A549 (cell line): ENCODE data around the gene SNAI3. TPM values are rescaled to one million over a fixed set of nuclear protein-coding genes. Genes with fewer than 3 reads are reported as not detected.

Experiments used
- ATAC-seq, 2 experiments: fragments of 200-7000 bp in 1 of 2; fragments of >200 bp in 1 of 2; cut with Nextera tagmentation in 1 of 2; cut with Tn5 transposase in 1 of 2; 3 replicates each; pipeline versions ENCODE4 v1.8.0 to v1.9.1; 2018 to 2020; ENCODE audit warnings: mild to moderate bottlenecking in 1 of 2, moderate library complexity in 1 of 2
- CTCF ChIA-PET: fragments of 300-600 bp; sonication (Branson Sonifier 250); formaldehyde crosslinking; extraction: SDS; loops from one replicate; lab custom pipeline; 2021; ENCODE audit warnings: antibody characterized with exemption, inconsistent platforms; lab: Yijun Ruan, JAX
- POLR2A ChIA-PET: fragments of 350-600 bp; formaldehyde crosslinking; extraction: SDS; loops from one replicate; lab custom pipeline; 2021; ENCODE audit warnings: antibody characterized with exemption, inconsistent platforms; lab: Yijun Ruan, JAX
- DNase-seq, 2 experiments: peaks; one replicate each; pipeline versions ENCODE4 v3.0.0 to v3.0.0-alpha.2; 2011 to 2016; ENCODE audit warnings: low read depth in 1 of 2, low spot score in 1 of 2
- FAIRE-seq: peaks from 2 replicates; lab custom pipeline; 2011; peaks lifted over from hg19 to GRCh38; lab: Jason Lieb, UNC
- H3K27ac ChIP-seq, 2 experiments: fragments of >200 bp; sonication (Bioruptor Twin); formaldehyde crosslinking; 3 replicates each; pipeline ENCODE4 v1.5.1; 2016 to 2017
- H3K4me1 ChIP-seq: fragments of >200 bp; sonication (Bioruptor Twin); formaldehyde crosslinking; 3 replicates; pipeline ENCODE4 v1.6.1; 2016
- H3K4me2 ChIP-seq: fragments of >200 bp; sonication (Bioruptor Twin); formaldehyde crosslinking; 3 replicates; pipeline ENCODE4 v1.6.1; 2016
- H3K4me3 ChIP-seq: fragments of >200 bp; sonication (Bioruptor Twin); formaldehyde crosslinking; 3 replicates; pipeline ENCODE4 v1.5.1; 2016
- H3K9me3 ChIP-seq: fragments of >200 bp; sonication (Bioruptor Twin); formaldehyde crosslinking; 3 replicates; pipeline ENCODE4 v1.6.1; 2016
- CHD2 ChIP-seq: fragments of 150-350 bp; IDR thresholded peaks from 2 replicates; pipeline ENCODE4 v1.6.1; 2014; ENCODE audit warnings: low read length; ENCODE audit not compliant: partially characterized antibody
- CHD4 ChIP-seq: fragments of 200-600 bp; sonication (generic); IDR thresholded peaks from 2 replicates; pipeline ENCODE4 v1.6.1; 2016; ENCODE audit warnings: antibody characterized with exemption, mild to moderate bottlenecking, borderline replicate concordance
- CTCF ChIP-seq: fragments of >200 bp; sonication (Bioruptor Twin); formaldehyde crosslinking; IDR thresholded peaks from 3 replicates; pipeline ENCODE4 v1.5.1; 2016
- E2F6 ChIP-seq: IDR thresholded peaks from 2 replicates; pipeline ENCODE4 v1.6.1; 2012; ENCODE audit warnings: low read depth, borderline replicate concordance
- EHMT2 ChIP-seq: fragments of 200-600 bp; sonication (generic); IDR thresholded peaks from 2 replicates; pipeline ENCODE4 v1.6.1; 2016; ENCODE audit warnings: antibody characterized with exemption, low read depth, mild to moderate bottlenecking, moderate library complexity
- EP300 ChIP-seq, 2 experiments: fragments of >200 bp; sonication (Bioruptor Twin); formaldehyde crosslinking; IDR thresholded peaks; 2 replicates in 1 of 2; 3 replicates in 1 of 2; pipeline ENCODE4 v1.6.1; 2016 to 2017
- ESRRA ChIP-seq: fragments of 150-350 bp; IDR thresholded peaks from 2 replicates; pipeline ENCODE4 v1.6.1; 2014; ENCODE audit warnings: mild to moderate bottlenecking, low read length, borderline replicate concordance
- FOSB ChIP-seq: fragments of 250-450 bp; sonication (Bioruptor Pico); IDR thresholded peaks from 2 replicates; pipeline ENCODE4 v1.5.0; 2020; ENCODE audit warnings: mild to moderate bottlenecking, moderate library complexity
- FOXS1 ChIP-seq: fragments of 250-450 bp; sonication (Bioruptor Pico); IDR thresholded peaks from 2 replicates; pipeline ENCODE4 v1.5.0; 2020; ENCODE audit warnings: mild to moderate bottlenecking, moderate library complexity
- HEYL ChIP-seq: fragments of 250-450 bp; sonication (Bioruptor Pico); IDR thresholded peaks from 2 replicates; pipeline ENCODE4 v1.8.0; 2021; ENCODE audit warnings: mild to moderate bottlenecking, moderate library complexity
- HOXB13 ChIP-seq: fragments of 250-450 bp; sonication (Bioruptor Pico); IDR thresholded peaks from 2 replicates; pipeline ENCODE4 v1.5.0; 2020; ENCODE audit warnings: low read depth, mild to moderate bottlenecking, moderate library complexity
- JUN ChIP-seq, 2 experiments: fragments of >200 bp; sonication (Bioruptor Twin); formaldehyde crosslinking; IDR thresholded peaks; 2 replicates in 1 of 2; 3 replicates in 1 of 2; pipeline ENCODE4 v1.6.1; 2016 to 2017
- JUNB ChIP-seq: fragments of >200 bp; sonication (Bioruptor Twin); formaldehyde crosslinking; IDR thresholded peaks from 2 replicates; pipeline ENCODE4 v1.6.1; 2016
- KDM5A ChIP-seq: fragments of 200-600 bp; sonication (generic); IDR thresholded peaks from 2 replicates; pipeline ENCODE4 v1.6.1; 2016; ENCODE audit warnings: antibody characterized with exemption, mild to moderate bottlenecking
- MAFK ChIP-seq: fragments of 450-650 bp; IDR thresholded peaks from 2 replicates; pipeline ENCODE4 v1.6.1; 2014; ENCODE audit not compliant: partially characterized antibody
- NPAS2 ChIP-seq: fragments of 250-450 bp; sonication (Bioruptor Pico); IDR thresholded peaks from 2 replicates; pipeline ENCODE4 v1.8.0; 2022; ENCODE audit warnings: mild to moderate bottlenecking, moderate library complexity, borderline replicate concordance
- NR3C1 ChIP-seq: fragments of >200 bp; sonication (Bioruptor Twin); formaldehyde crosslinking; IDR thresholded peaks from 3 replicates; pipeline ENCODE4 v1.6.1; 2017
- PBX3 ChIP-seq: IDR thresholded peaks from 2 replicates; pipeline ENCODE4 v1.6.1; 2012
- PHF8 ChIP-seq: fragments of 200-600 bp; sonication (generic); IDR thresholded peaks from 2 replicates; pipeline ENCODE4 v1.6.1; 2016; ENCODE audit warnings: low read depth, mild to moderate bottlenecking, antibody characterized with exemption, moderate library complexity, borderline replicate concordance
- RARB ChIP-seq: fragments of 250-450 bp; sonication (Bioruptor Pico); IDR thresholded peaks from 2 replicates; pipeline ENCODE4 v1.8.0; 2021; ENCODE audit warnings: mild to moderate bottlenecking, moderate library complexity
- RCOR1 ChIP-seq: fragments of 150-350 bp; IDR thresholded peaks from 2 replicates; pipeline ENCODE4 v1.6.1; 2014; ENCODE audit warnings: antibody characterized with exemption, low read length, low read depth
- RNF2 ChIP-seq: fragments of 200-600 bp; sonication (generic); IDR thresholded peaks from 2 replicates; pipeline ENCODE4 v1.6.1; 2016; ENCODE audit warnings: low read depth, mild to moderate bottlenecking, antibody characterized with exemption, moderate library complexity, borderline replicate concordance
- TP53 ChIP-seq: fragments of 250-450 bp; sonication (Bioruptor Pico); IDR thresholded peaks from 2 replicates; pipeline ENCODE4 v1.5.0; 2021; ENCODE audit warnings: mild to moderate bottlenecking, moderate library complexity
- ZC3H11A ChIP-seq: fragments of 450-650 bp; IDR thresholded peaks from 2 replicates; pipeline ENCODE4 v1.6.1; 2014; ENCODE audit warnings: antibody characterized with exemption, mild to moderate bottlenecking
- ZFP36 ChIP-seq: fragments of 450-650 bp; IDR thresholded peaks from 2 replicates; pipeline ENCODE4 v1.6.1; 2014; ENCODE audit warnings: borderline replicate concordance; ENCODE audit not compliant: partially characterized antibody
- ZNF302 ChIP-seq: fragments of 250-450 bp; sonication (Bioruptor Pico); IDR thresholded peaks from 2 replicates; pipeline ENCODE4 v1.9.0; 2021; ENCODE audit warnings: inconsistent platforms, mild to moderate bottlenecking, moderate library complexity
- ZSCAN20 ChIP-seq: fragments of 250-450 bp; sonication (Bioruptor Pico); IDR thresholded peaks from 2 replicates; pipeline ENCODE4 v1.8.0; 2022; ENCODE audit warnings: mild to moderate bottlenecking, moderate library complexity
- WGBS: methylation state at CpG from one replicate; pipeline ENCODE4 v1.1.6; 2017; ENCODE audit errors: missing lambda C conversion rate; 5-methylcytosine and 5-hydroxymethylcytosine counted together
- polyA plus RNA-seq, 4 experiments: library from polyadenylated mRNA; depleted of rRNA in 3 of 4; stranded (reverse); fragments of >200 nt; fragmentation: RNase III in 1 of 4; extraction: RNeasy Plus Mini Kit Qiagen cat#74134 plus additional on column Dnase treatment in 1 of 4; gene quantifications; 2 replicates in 3 of 4; 3 replicates in 1 of 4; pipeline ENCODE4 v1.2.3, GENCODE V29; 2011 to 2017

SNAI3 gene
- polyA plus RNA-seq, 2 of the 4 experiments (the other 2 are of a cell fraction) = not detected

GRCh38 chr16:88721815-88722755 lies 35.8 kb upstream of the SNAI3 start:
- no peak for DNase-seq
- H3K4me2 ChIP-seq = no peak overlapping the region
- POLR2A ChIA-PET = no interaction called here
- no peak overlapping the region for H3K4me3 ChIP-seq
- ATAC-seq = no peak
- no peak overlapping the region for H3K27ac ChIP-seq
- no peak for FAIRE-seq
- 96% methylated on average over 44 of the region's 61 CpGs for WGBS
- CTCF ChIA-PET = interaction anchor here (0.7 to 9.1 kb wide), 6 partner anchors 8 to 37 kb away, joined by 3 to 105 read pairs (median 5); no protein-coding TSS in a partner anchor
- H3K4me1 ChIP-seq = no peaks in the 10 kb centered on the region
- H3K9me3 ChIP-seq = no peaks in the 10 kb centered on the region
- TF ChIP-seq ZFP36 (no peak), JUNB (no peak), PBX3 (no peak), TP53 (CRISPR knock-in tag) (no peak), E2F6 (no peak), JUN (IDR thresholded peaks at IDR 0.05) (no peak), KDM5A (no peak), RARB (CRISPR knock-in tag) (no peak), ZC3H11A (no peak), EHMT2 (no peak), HOXB13 (CRISPR knock-in tag) (no peak), MAFK (no peak), RCOR1 (no peak), FOSB (no peak), FOXS1 (no peak), HEYL (CRISPR knock-in tag) (no peak)

- no peak overlapping the region for H3K4me2 ChIP-seq
- TF ChIP-seq NR3C1 = no peak
- no peak for TF ChIP-seq RARB (CRISPR knock-in tag)
- no peak for TF ChIP-seq EP300 (IDR thresholded peaks at IDR 0.05)
- TF ChIP-seq ZNF302 (CRISPR knock-in tag) = no peak
- no peak for TF ChIP-seq KDM5A
- TF ChIP-seq RNF2 = no peak
- no peak for TF ChIP-seq CHD4
- no peak for TF ChIP-seq ZSCAN20 (CRISPR knock-in tag)
- TF ChIP-seq TP53 (CRISPR knock-in tag) = no peak
- no peak for TF ChIP-seq PHF8
- TF ChIP-seq HEYL (CRISPR knock-in tag) = no peak
- TF ChIP-seq ESRRA = no peak
- no peak for TF ChIP-seq CHD2
- no peak for TF ChIP-seq NPAS2 (CRISPR knock-in tag)
- no peak for TF ChIP-seq E2F6
- no peak for TF ChIP-seq HOXB13 (CRISPR knock-in tag)
- TF ChIP-seq CTCF = no peak
- ATAC-seq (no peak), FAIRE-seq (no peak), DNase-seq (no peak)
- no peaks in the 10 kb centered on the region for H3K9me3 ChIP-seq
- H3K4me1 ChIP-seq = no peaks in the 10 kb centered on the region
- H3K27ac ChIP-seq = no peak overlapping the region
- H3K4me3 ChIP-seq = no peak overlapping the region
- ChIA-PET POLR2A (no interaction called here), CTCF (interaction anchor here (0.6 to 9.1 kb wide), 3 partner anchors 9 to 149 kb away, joined by 3 to 105 read pairs (median 4); no protein-coding TSS in a partner anchor)
- 93% methylated on average over 17 of the region's 17 CpGs for WGBS
These were observed 34.9 kb upstream of the SNAI3 start for GRCh38 chr16:88721236-88721635.
